ENCODE data around the gene RFX4.
A peak's percentile ranks its signal among the peaks of the same experiment; 100 is the strongest.

DNA sequence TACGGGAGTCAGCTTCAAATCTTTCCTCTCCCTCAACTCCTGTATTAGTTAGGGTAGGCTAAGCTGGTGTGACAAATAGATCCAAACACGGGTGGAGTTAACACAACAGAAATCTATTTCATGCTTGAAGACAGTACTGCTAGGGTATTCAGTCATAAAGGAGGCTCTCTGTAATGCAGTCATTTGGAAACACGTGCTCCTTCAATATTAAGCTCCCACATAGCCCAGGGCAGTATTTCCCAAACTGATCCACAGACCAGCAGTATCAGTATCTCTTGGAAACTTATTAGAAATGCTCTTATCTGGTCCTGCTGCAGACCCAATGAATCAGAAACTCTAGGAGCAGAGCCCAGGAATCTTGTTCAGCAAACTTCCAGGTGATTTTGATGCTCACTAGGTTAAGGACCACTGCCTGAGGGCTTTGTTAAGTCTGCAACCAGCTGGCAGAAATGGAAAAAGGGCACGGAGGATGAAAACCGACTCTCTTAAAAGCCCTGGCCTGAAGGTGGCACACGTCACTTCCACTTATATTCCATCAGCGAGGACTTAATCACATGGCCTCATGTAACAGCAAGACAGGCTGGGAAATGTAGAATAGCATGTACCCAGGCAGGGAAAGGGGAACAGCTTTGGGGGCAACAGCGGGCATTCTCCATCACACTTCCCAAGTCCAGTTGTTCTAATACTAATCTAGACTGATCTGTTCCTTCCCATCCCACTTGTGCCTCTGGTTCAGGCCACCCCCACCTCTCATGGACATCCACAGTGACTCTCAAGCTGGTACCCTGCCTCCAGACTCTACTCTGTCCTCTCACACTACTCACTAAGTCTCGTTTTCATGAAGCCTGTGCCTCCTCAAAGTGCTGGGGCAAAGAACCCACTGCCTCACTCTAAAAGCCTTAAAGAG, 153.5 kb downstream of the RFX4 start:
- TF ChIP-seq CTCF (IDR thresholded peaks at IDR 0.05; ENCODE audit: low read length) = peak; percentile 29
- TF ChIP-seq EZH2phosphoT487 (IDR thresholded peaks at IDR 0.05; ENCODE audit: low read length) = no peak

Measured in MM.1S (cell line).